GM23338 (cell line): ENCODE data around the gene QSOX1.

Source experiments
- CREB1 ChIP-seq: fragments of 250-450 bp; sonication (Bioruptor Pico); IDR thresholded peaks from 2 replicates; pipeline ENCODE4 v1.5.0; 2020; ENCODE audit warnings: low read depth, mild to moderate bottlenecking, moderate library complexity
- CTCF ChIP-seq, 2 experiments: fragments of 200-600 bp in 1 of 2; sonication (generic) in 1 of 2; conservative IDR thresholded peaks; 2 replicates each; pipeline versions ENCODE4 v1.5.1 to v1.6.1; 2016 to 2017; ENCODE audit warnings: antibody characterized with exemption in 2 of 2, low read depth in 2 of 2, mild to moderate bottlenecking in 2 of 2, moderate library complexity in 1 of 2
- ETS1 ChIP-seq: IDR thresholded peaks from 2 replicates; pipeline ENCODE4 v1.6.1; 2016; ENCODE audit warnings: antibody characterized with exemption
- EZH2 ChIP-seq: fragments of 200-600 bp; sonication (generic); IDR thresholded peaks from one replicate; pipeline ENCODE4 v1.8.0; 2017; ENCODE audit warnings: antibody characterized with exemption, mild to moderate bottlenecking, low read depth; ENCODE audit not compliant: unreplicated experiment
- EZH2phosphoT487 ChIP-seq: fragments of 200-600 bp; sonication (generic); IDR thresholded peaks from one replicate; pipeline ENCODE4 v1.8.1; 2018; ENCODE audit warnings: antibody characterized with exemption; ENCODE audit not compliant: unreplicated experiment
- JUNB ChIP-seq: IDR thresholded peaks from one replicate; pipeline ENCODE4 v1.6.1; 2016; ENCODE audit warnings: antibody characterized with exemption; ENCODE audit not compliant: unreplicated experiment
- NANOG ChIP-seq: IDR thresholded peaks from 2 replicates; pipeline ENCODE4 v1.6.1; 2016; ENCODE audit warnings: antibody characterized with exemption, borderline replicate concordance
- POLR2AphosphoS5 ChIP-seq: IDR thresholded peaks from 2 replicates; pipeline ENCODE4 v1.6.1; 2016; ENCODE audit warnings: antibody characterized with exemption, low read depth
- REST ChIP-seq: IDR thresholded peaks from one replicate; pipeline ENCODE4 v1.6.1; 2018; ENCODE audit warnings: antibody characterized with exemption; ENCODE audit not compliant: unreplicated experiment
- STAT1 ChIP-seq: IDR thresholded peaks from one replicate; pipeline ENCODE4 v1.6.1; 2016; ENCODE audit warnings: antibody characterized with exemption; ENCODE audit not compliant: unreplicated experiment
- ZNF114 ChIP-seq: fragments of 250-450 bp; sonication (Bioruptor Pico); IDR thresholded peaks from 2 replicates; pipeline ENCODE4 v1.5.0; 2020; ENCODE audit warnings: mild to moderate bottlenecking, moderate library complexity
- ZNF331 ChIP-seq: fragments of 250-450 bp; sonication (Bioruptor Pico); IDR thresholded peaks from 2 replicates; pipeline ENCODE4 v1.5.0; 2020; ENCODE audit warnings: low read depth, mild to moderate bottlenecking, moderate library complexity
- TF ChIP-seq, protein P1 (sequence below): fragments of 250-450 bp; sonication (Bioruptor Pico); IDR thresholded peaks from 2 replicates; pipeline ENCODE4 v1.5.0; 2020; ENCODE audit warnings: mild to moderate bottlenecking, moderate library complexity

- TF ChIP-seq CTCF (conservative IDR thresholded peaks at IDR 0.05; ENCODE audit: low read depth in 2 of 2) (no peak), REST (no peak), EZH2 (no peak), EZH2phosphoT487 (no peak), JUNB (no peak), POLR2AphosphoS5 (no peak), CREB1 (CRISPR knock-in tag) (no peak), ETS1 (no peak), ZNF331 (no peak), STAT1 (no peak), NANOG (no peak), ZNF114 (no peak)
- TF ChIP-seq, protein P1, sequence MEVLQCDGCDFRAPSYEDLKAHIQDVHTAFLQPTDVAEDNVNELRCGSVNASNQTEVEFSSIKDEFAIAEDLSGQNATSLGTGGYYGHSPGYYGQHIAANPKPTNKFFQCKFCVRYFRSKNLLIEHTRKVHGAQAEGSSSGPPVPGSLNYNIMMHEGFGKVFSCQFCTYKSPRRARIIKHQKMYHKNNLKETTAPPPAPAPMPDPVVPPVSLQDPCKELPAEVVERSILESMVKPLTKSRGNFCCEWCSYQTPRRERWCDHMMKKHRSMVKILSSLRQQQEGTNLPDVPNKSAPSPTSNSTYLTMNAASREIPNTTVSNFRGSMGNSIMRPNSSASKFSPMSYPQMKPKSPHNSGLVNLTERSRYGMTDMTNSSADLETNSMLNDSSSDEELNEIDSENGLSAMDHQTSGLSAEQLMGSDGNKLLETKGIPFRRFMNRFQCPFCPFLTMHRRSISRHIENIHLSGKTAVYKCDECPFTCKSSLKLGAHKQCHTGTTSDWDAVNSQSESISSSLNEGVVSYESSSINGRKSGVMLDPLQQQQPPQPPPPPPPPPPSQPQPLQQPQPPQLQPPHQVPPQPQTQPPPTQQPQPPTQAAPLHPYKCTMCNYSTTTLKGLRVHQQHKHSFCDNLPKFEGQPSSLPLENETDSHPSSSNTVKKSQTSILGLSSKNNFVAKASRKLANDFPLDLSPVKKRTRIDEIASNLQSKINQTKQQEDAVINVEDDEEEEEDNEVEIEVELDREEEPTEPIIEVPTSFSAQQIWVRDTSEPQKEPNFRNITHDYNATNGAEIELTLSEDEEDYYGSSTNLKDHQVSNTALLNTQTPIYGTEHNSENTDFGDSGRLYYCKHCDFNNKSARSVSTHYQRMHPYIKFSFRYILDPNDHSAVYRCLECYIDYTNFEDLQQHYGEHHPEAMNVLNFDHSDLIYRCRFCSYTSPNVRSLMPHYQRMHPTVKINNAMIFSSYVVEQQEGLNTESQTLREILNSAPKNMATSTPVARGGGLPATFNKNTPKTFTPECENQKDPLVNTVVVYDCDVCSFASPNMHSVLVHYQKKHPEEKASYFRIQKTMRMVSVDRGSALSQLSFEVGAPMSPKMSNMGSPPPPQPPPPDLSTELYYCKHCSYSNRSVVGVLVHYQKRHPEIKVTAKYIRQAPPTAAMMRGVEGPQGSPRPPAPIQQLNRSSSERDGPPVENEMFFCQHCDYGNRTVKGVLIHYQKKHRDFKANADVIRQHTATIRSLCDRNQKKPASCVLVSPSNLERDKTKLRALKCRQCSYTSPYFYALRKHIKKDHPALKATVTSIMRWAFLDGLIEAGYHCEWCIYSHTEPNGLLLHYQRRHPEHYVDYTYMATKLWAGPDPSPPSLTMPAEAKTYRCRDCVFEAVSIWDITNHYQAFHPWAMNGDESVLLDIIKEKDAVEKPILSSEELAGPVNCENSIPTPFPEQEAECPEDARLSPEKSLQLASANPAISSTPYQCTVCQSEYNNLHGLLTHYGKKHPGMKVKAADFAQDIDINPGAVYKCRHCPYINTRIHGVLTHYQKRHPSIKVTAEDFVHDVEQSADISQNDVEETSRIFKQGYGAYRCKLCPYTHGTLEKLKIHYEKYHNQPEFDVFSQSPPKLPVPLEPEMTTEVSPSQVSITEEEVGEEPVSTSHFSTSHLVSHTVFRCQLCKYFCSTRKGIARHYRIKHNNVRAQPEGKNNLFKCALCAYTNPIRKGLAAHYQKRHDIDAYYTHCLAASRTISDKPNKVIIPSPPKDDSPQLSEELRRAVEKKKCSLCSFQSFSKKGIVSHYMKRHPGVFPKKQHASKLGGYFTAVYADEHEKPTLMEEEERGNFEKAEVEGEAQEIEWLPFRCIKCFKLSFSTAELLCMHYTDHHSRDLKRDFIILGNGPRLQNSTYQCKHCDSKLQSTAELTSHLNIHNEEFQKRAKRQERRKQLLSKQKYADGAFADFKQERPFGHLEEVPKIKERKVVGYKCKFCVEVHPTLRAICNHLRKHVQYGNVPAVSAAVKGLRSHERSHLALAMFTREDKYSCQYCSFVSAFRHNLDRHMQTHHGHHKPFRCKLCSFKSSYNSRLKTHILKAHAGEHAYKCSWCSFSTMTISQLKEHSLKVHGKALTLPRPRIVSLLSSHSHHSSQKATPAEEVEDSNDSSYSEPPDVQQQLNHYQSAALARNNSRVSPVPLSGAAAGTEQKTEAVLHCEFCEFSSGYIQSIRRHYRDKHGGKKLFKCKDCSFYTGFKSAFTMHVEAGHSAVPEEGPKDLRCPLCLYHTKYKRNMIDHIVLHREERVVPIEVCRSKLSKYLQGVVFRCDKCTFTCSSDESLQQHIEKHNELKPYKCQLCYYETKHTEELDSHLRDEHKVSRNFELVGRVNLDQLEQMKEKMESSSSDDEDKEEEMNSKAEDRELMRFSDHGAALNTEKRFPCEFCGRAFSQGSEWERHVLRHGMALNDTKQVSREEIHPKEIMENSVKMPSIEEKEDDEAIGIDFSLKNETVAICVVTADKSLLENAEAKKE (CRISPR knock-in tag): no peak
Measured at GRCh38 chr1:180157108-180157507, 2.4 kb downstream of the QSOX1 start.
